ENCODE measurements around the gene CRPPA. TPM values are rescaled to one million over a fixed set of nuclear protein-coding genes. Genes with fewer than 3 reads are reported as not detected.

The CRPPA gene
- total RNA-seq, 1 donor from 2014 or later, result 3.9 TPM

DNA sequence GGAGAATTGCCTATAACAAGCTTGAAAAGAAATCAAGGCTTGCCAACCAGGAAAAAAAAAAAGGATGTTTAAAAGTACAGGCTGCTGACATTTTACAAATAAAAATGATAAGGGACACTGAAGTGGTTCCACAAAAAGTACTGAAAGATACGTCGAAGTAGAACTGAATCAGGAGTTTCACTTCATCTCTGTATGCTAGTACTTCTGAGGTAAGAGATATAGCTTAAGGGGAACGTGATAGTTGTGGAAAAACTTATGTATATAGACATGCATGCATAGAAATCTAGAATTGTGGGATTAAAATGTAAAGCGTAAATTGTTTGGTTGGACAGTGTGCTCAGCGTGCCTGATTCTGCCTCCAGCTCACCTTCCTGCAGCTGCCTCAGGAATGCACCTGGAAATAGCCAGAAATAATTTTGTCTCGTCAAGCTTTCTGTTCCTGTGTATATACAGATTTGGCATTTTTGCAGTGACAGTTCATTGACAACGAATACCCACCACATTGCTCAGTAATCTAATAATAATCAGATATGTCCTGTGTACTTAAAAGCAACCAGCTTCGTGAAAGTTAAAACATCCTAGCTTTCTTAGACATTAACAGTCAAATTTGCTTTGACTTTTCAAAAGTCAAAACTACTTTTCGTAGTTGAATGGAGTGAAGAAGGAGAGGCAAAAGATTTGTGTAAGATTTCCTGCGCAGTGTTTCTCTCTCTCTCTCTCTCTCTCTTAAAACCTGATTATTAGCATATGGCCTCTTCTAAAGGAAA, 42.8 kb upstream of the CRPPA start:
- H3K36me3 ChIP-seq (ENCODE audit: insufficient read depth, low read length), result no peaks in the 10 kb centered on the region
- H3K4me1 Mint-ChIP-seq (ENCODE audit: low read depth, unreplicated experiment), result peaks cover 2% of the 10 kb centered on the region
- no peaks in the 10 kb centered on the region for H3K9me3 ChIP-seq (ENCODE audit: insufficient read depth, low read depth, low read length)
- TF ChIP-seq, protein P1, sequence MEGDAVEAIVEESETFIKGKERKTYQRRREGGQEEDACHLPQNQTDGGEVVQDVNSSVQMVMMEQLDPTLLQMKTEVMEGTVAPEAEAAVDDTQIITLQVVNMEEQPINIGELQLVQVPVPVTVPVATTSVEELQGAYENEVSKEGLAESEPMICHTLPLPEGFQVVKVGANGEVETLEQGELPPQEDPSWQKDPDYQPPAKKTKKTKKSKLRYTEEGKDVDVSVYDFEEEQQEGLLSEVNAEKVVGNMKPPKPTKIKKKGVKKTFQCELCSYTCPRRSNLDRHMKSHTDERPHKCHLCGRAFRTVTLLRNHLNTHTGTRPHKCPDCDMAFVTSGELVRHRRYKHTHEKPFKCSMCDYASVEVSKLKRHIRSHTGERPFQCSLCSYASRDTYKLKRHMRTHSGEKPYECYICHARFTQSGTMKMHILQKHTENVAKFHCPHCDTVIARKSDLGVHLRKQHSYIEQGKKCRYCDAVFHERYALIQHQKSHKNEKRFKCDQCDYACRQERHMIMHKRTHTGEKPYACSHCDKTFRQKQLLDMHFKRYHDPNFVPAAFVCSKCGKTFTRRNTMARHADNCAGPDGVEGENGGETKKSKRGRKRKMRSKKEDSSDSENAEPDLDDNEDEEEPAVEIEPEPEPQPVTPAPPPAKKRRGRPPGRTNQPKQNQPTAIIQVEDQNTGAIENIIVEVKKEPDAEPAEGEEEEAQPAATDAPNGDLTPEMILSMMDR (IDR thresholded peaks at IDR 0.05; ENCODE audit: insufficient read depth, low read depth, low read length), result no peak
- no peak for TF ChIP-seq EZH2 (IDR thresholded peaks at IDR 0.05; ENCODE audit: insufficient read depth, low read length)
- DNase-seq (ENCODE audit: low read depth) (no peak), FAIRE-seq (no peak)
- H3K9me3 Mint-ChIP-seq (ENCODE audit: unreplicated experiment), result no peaks in the 10 kb centered on the region
- no peak overlapping the region for H3K4me3 Mint-ChIP-seq (ENCODE audit: unreplicated experiment)
- H4K20me1 ChIP-seq (ENCODE audit: insufficient read depth, low read length), result no peaks in the 10 kb centered on the region
- no peaks in the 10 kb centered on the region for H3K27me3 Mint-ChIP-seq (ENCODE audit: low read depth, unreplicated experiment)
- H3K27ac Mint-ChIP-seq (ENCODE audit: unreplicated experiment), result peak overlapping the region; percentile 20
- H3K27me3 ChIP-seq (ENCODE audit: insufficient read depth, low read length), result no peaks in the 10 kb centered on the region
- no peaks in the 10 kb centered on the region for H3K79me2 ChIP-seq (ENCODE audit: insufficient read depth, low read length)
- H2AFZ ChIP-seq (ENCODE audit: low read depth, low read length), result no peak overlapping the region
- H3K36me3 Mint-ChIP-seq (ENCODE audit: low read depth, unreplicated experiment), result no peaks in the 10 kb centered on the region
- H3K4me3 ChIP-seq (ENCODE audit: insufficient read depth, low read depth, low read length), result no peak overlapping the region
- H3K27ac ChIP-seq (ENCODE audit: low read depth, low read length), result no peak overlapping the region
- no peak overlapping the region for H3K4me2 ChIP-seq (ENCODE audit: low read length)
- H3K9ac ChIP-seq (ENCODE audit: low read length), result no peak overlapping the region
- H3K4me1 ChIP-seq (ENCODE audit: insufficient read depth, low read length), result no peaks in the 10 kb centered on the region

DNA sequence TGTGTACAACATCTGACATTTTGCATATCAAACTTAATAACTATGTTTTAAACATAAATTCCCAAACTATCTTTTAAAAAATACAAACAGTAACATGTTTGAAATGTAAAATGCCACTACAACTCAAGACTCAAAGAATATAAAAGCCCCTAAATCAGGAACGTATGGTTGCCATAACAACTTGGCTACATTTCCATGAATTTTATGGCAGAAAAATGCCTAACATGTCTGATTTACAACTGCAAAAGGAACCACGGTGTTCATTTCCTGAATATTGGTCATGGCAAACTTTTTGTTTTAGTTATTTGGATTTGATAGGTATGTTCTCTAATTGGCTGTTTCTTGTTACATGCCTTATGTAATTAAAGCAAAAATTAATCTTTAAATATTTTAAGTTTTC, 42.2 kb upstream of the CRPPA start:
- Histone ChIP-seq H3K4me1 (ENCODE audit: insufficient read depth, low read length) (no peaks in the 10 kb centered on the region), H3K79me2 (ENCODE audit: insufficient read depth, low read length) (no peaks in the 10 kb centered on the region), H3K4me2 (ENCODE audit: low read length) (no peak overlapping the region), H3K4me3 (ENCODE audit: insufficient read depth, low read depth, low read length) (no peak overlapping the region), H3K9ac (ENCODE audit: low read length) (no peak overlapping the region), H2AFZ (ENCODE audit: low read depth, low read length) (no peak overlapping the region), H3K9me3 (ENCODE audit: insufficient read depth, low read depth, low read length) (no peaks in the 10 kb centered on the region), H4K20me1 (ENCODE audit: insufficient read depth, low read length) (no peaks in the 10 kb centered on the region), H3K36me3 (ENCODE audit: insufficient read depth, low read length) (no peaks in the 10 kb centered on the region), H3K27ac (ENCODE audit: low read depth, low read length) (no peak overlapping the region), H3K27me3 (ENCODE audit: insufficient read depth, low read length) (no peaks in the 10 kb centered on the region)
- H3K9me3 Mint-ChIP-seq (ENCODE audit: unreplicated experiment), result no peaks in the 10 kb centered on the region
- TF ChIP-seq EZH2 (IDR thresholded peaks at IDR 0.05; ENCODE audit: insufficient read depth, low read length), result no peak
- TF ChIP-seq, protein P1 (IDR thresholded peaks at IDR 0.05; ENCODE audit: insufficient read depth, low read depth, low read length), result no peak
- FAIRE-seq (no peak), DNase-seq (ENCODE audit: low read depth) (no peak)
- no peak overlapping the region for H3K27ac Mint-ChIP-seq (ENCODE audit: unreplicated experiment)
- H3K27me3 Mint-ChIP-seq (ENCODE audit: low read depth, unreplicated experiment), result no peaks in the 10 kb centered on the region
- H3K36me3 Mint-ChIP-seq (ENCODE audit: low read depth, unreplicated experiment), result no peaks in the 10 kb centered on the region
- H3K4me1 Mint-ChIP-seq (ENCODE audit: low read depth, unreplicated experiment), result peaks cover 2% of the 10 kb centered on the region
- no peak overlapping the region for H3K4me3 Mint-ChIP-seq (ENCODE audit: unreplicated experiment)

DNA sequence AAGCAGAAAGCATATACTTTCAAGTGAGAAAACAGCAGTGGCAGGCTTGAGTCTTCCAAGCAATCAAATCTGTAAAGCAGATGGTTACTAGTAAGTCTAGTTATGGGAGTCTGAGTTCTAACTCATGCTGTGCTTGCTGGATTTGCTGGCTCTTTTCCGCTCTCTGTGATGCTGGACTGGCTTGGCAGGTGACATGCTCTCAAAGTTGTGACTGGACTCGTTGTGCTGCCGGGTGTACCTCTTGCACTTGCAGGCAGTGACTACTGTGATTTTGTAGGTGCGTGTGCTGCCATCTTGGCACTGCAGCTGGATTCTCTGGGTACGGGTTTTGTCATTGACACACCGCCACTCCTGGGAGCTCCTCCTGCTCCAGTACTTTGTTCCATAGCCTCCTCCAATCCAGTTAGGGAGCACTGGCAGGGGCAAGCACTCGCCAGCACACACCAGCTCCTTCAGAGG, 41.1 kb upstream of the CRPPA start:
- Histone ChIP-seq H3K36me3 (ENCODE audit: insufficient read depth, low read length) (no peaks in the 10 kb centered on the region), H3K79me2 (ENCODE audit: insufficient read depth, low read length) (no peaks in the 10 kb centered on the region), H3K27me3 (ENCODE audit: insufficient read depth, low read length) (no peaks in the 10 kb centered on the region), H3K4me1 (ENCODE audit: insufficient read depth, low read length) (no peaks in the 10 kb centered on the region), H3K9ac (ENCODE audit: low read length) (no peak overlapping the region), H3K27ac (ENCODE audit: low read depth, low read length) (no peak overlapping the region), H2AFZ (ENCODE audit: low read depth, low read length) (no peak overlapping the region), H3K4me3 (ENCODE audit: insufficient read depth, low read depth, low read length) (no peak overlapping the region), H3K4me2 (ENCODE audit: low read length) (no peak overlapping the region), H3K9me3 (ENCODE audit: insufficient read depth, low read depth, low read length) (no peaks in the 10 kb centered on the region), H4K20me1 (ENCODE audit: insufficient read depth, low read length) (no peaks in the 10 kb centered on the region)
- Mint-ChIP-seq H3K4me3 (ENCODE audit: unreplicated experiment) (no peak overlapping the region), H3K27me3 (ENCODE audit: low read depth, unreplicated experiment) (no peaks in the 10 kb centered on the region), H3K4me1 (ENCODE audit: low read depth, unreplicated experiment) (peaks cover 2% of the 10 kb centered on the region), H3K9me3 (ENCODE audit: unreplicated experiment) (no peaks in the 10 kb centered on the region), H3K27ac (ENCODE audit: unreplicated experiment) (no peak overlapping the region), H3K36me3 (ENCODE audit: low read depth, unreplicated experiment) (no peaks in the 10 kb centered on the region)
- FAIRE-seq (no peak), DNase-seq (ENCODE audit: low read depth) (no peak)
- no peak for TF ChIP-seq EZH2 (IDR thresholded peaks at IDR 0.05; ENCODE audit: insufficient read depth, low read length)
- TF ChIP-seq, protein P1 (IDR thresholded peaks at IDR 0.05; ENCODE audit: insufficient read depth, low read depth, low read length), result no peak
